Neural cell (in vitro differentiated cells): ENCODE measurements around the gene HK2. TPM values are rescaled to one million over a fixed set of nuclear protein-coding genes. Genes with fewer than 3 reads are reported as not detected.
"Not testable (repeated sequence)": the region's sequence is repeated elsewhere in the genome, so short reads cannot be mapped to it uniquely, and the experiment has no call there.

Source experiments
- H2AFZ ChIP-seq: fragments of 200-600, 300-800 bp; sonication (generic), shearing (Covaris generic); 2 replicates; pipeline ENCODE4 v1.6.0; 2014; ENCODE audit warnings: low read depth, mild to moderate bottlenecking, antibody characterized with exemption, low read length, moderate library complexity
- H3F3A ChIP-seq: fragments of 200-600 bp; shearing (Covaris generic); 2 replicates; pipeline ENCODE4 v1.6.1; 2016; ENCODE audit warnings: mild to moderate bottlenecking, moderate library complexity, mixed read lengths, antibody characterized with exemption, low read length; ENCODE audit not compliant: insufficient read depth, poor library complexity, severe bottlenecking
- H3K27ac ChIP-seq: fragments of 200-600, 300-800 bp; sonication (generic), shearing (Covaris generic); 2 replicates; pipeline ENCODE4 v1.5.1; 2014; ENCODE audit warnings: mild to moderate bottlenecking, low read length, moderate library complexity
- H3K27me3 ChIP-seq: fragments of 300-800, 200-600 bp; sonication (generic), shearing (Covaris generic); 2 replicates; pipeline ENCODE4 v1.6.0; 2014; ENCODE audit warnings: mild to moderate bottlenecking, low read depth, low read length, moderate library complexity; ENCODE audit not compliant: insufficient read depth
- H3K36me3 ChIP-seq: fragments of 300-800, 200-600 bp; sonication (generic), shearing (Covaris generic); 2 replicates; pipeline ENCODE4 v1.5.1; 2014; ENCODE audit warnings: mild to moderate bottlenecking, antibody characterized with exemption, low read length, moderate library complexity; ENCODE audit not compliant: insufficient read depth
- H3K4me2 ChIP-seq: fragments of 300-800, 200-600 bp; sonication (generic), shearing (Covaris generic); 2 replicates; pipeline ENCODE4 v1.6.0; 2014; ENCODE audit warnings: mild to moderate bottlenecking, low read length
- H3K4me3 ChIP-seq: fragments of 300-800, 200-600 bp; sonication (generic), shearing (Covaris generic); 2 replicates; pipeline ENCODE4 v1.5.1; 2014; ENCODE audit warnings: mild to moderate bottlenecking, low read length, moderate library complexity
- H3K79me2 ChIP-seq: fragments of 200-600 bp; shearing (Covaris generic); replicated peaks from 2 replicates; pipeline ENCODE4 v1.6.0; 2014; ENCODE audit warnings: mild to moderate bottlenecking, low read length, moderate library complexity; ENCODE audit not compliant: insufficient read depth
- H3K9ac ChIP-seq: fragments of 300-800, 200-600 bp; sonication (generic), shearing (Covaris generic); 2 replicates; pipeline ENCODE4 v1.6.1; 2016; ENCODE audit warnings: mild to moderate bottlenecking, low read length, mixed read lengths
- H3K9me2 ChIP-seq: fragments of 200-600 bp; shearing (Covaris generic); 2 replicates; pipeline ENCODE4 v1.6.1; 2016; ENCODE audit warnings: mild to moderate bottlenecking, low read length, mixed read lengths; ENCODE audit not compliant: insufficient read depth
- H3K9me3 ChIP-seq: fragments of 200-600, 300-800 bp; sonication (generic), shearing (Covaris generic); 2 replicates; pipeline ENCODE4 v1.6.1; 2016; ENCODE audit warnings: mild to moderate bottlenecking, mixed run types, low read length, moderate library complexity, mixed read lengths
- H4K20me1 ChIP-seq: fragments of 200-600 bp; shearing (Covaris generic); 2 replicates; pipeline ENCODE4 v1.6.1; 2016; ENCODE audit warnings: mild to moderate bottlenecking, mixed run types; ENCODE audit not compliant: insufficient read depth
- EP300 ChIP-seq: fragments of 450-650 bp; conservative IDR thresholded peaks from 2 replicates; pipeline ENCODE4 v1.6.1; 2014; ENCODE audit warnings: antibody characterized with exemption, mild to moderate bottlenecking, moderate library complexity; ENCODE audit not compliant: poor library complexity, severe bottlenecking
- EZH2 ChIP-seq: fragments of 200-600, 300-800 bp; shearing (Covaris generic), sonication (generic); IDR thresholded peaks from 2 replicates; pipeline ENCODE4 v1.6.1; 2014; ENCODE audit warnings: antibody characterized with exemption, low read length, borderline replicate concordance, mild to moderate bottlenecking; ENCODE audit not compliant: insufficient read depth, poor library complexity, severe bottlenecking
- POLR2AphosphoS5 ChIP-seq: IDR thresholded peaks from 2 replicates; pipeline ENCODE4 v1.6.1; 2012
- RAD21 ChIP-seq: fragments of 450-650 bp; conservative IDR thresholded peaks from 2 replicates; pipeline ENCODE4 v1.6.1; 2014; ENCODE audit warnings: antibody characterized with exemption, mild to moderate bottlenecking, moderate library complexity
- SMC3 ChIP-seq: fragments of 450-650 bp; conservative IDR thresholded peaks from 2 replicates; pipeline ENCODE4 v1.6.1; 2014; ENCODE audit warnings: antibody characterized with exemption, mild to moderate bottlenecking, moderate library complexity; ENCODE audit not compliant: poor library complexity
- polyA plus RNA-seq: library from polyadenylated mRNA; depleted of rRNA; stranded (reverse); fragments of >200 nt; gene quantifications from 2 replicates; pipeline ENCODE4 v1.2.3, GENCODE V29; 2014
- TF ChIP-seq, protein P1 (sequence below): fragments of 450-650 bp; IDR thresholded peaks from 2 replicates; pipeline ENCODE4 v1.5.1; 2014; ENCODE audit warnings: antibody characterized with exemption, mild to moderate bottlenecking, moderate library complexity; ENCODE audit not compliant: poor library complexity, severe bottlenecking
- TF ChIP-seq, protein P2 (sequence below): IDR thresholded peaks from 2 replicates; pipeline ENCODE4 v1.6.1; 2012; ENCODE audit warnings: borderline replicate concordance

The HK2 gene
- polyA plus RNA-seq, 1 donor from 2014 or later = 0.47 TPM

DNA sequence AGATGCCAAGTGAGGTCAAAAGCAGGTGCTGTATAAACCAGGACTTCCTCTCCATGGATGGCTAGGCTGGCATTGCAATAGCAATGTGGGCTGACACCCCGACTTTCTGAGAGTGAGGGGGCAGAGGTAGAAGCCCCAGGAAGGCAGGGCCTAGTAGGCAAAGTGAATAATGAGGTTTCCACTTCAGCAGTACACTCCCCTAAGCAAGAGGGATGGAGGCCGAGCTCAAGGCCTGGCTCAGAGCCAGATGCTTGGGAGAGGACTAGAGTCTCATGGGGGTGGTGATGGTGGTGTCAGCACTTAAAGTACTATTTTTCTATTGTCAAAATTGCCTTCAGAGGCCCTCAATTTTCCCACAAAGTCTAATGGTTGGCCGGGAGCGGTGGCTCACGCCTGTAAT, 41.6 kb upstream of the HK2 start:
- H3K9me3 ChIP-seq = no peaks in the 10 kb centered on the region
- no peaks in the 10 kb centered on the region for H4K20me1 ChIP-seq
- no peak overlapping the region for H3K4me3 ChIP-seq
- H3K4me2 ChIP-seq = no peak overlapping the region
- no peak overlapping the region for H3K9ac ChIP-seq
- H3K27ac ChIP-seq = no peak overlapping the region
- H2AFZ ChIP-seq = no peak overlapping the region
- H3F3A ChIP-seq = no peaks in the 10 kb centered on the region
- H3K27me3 ChIP-seq = no peaks in the 10 kb centered on the region
- no peaks in the 10 kb centered on the region for H3K36me3 ChIP-seq
- no peaks in the 10 kb centered on the region for H3K9me2 ChIP-seq
- no peaks in the 10 kb centered on the region for H3K79me2 ChIP-seq
- TF ChIP-seq POLR2AphosphoS5 = no peak
- TF ChIP-seq, protein P1, sequence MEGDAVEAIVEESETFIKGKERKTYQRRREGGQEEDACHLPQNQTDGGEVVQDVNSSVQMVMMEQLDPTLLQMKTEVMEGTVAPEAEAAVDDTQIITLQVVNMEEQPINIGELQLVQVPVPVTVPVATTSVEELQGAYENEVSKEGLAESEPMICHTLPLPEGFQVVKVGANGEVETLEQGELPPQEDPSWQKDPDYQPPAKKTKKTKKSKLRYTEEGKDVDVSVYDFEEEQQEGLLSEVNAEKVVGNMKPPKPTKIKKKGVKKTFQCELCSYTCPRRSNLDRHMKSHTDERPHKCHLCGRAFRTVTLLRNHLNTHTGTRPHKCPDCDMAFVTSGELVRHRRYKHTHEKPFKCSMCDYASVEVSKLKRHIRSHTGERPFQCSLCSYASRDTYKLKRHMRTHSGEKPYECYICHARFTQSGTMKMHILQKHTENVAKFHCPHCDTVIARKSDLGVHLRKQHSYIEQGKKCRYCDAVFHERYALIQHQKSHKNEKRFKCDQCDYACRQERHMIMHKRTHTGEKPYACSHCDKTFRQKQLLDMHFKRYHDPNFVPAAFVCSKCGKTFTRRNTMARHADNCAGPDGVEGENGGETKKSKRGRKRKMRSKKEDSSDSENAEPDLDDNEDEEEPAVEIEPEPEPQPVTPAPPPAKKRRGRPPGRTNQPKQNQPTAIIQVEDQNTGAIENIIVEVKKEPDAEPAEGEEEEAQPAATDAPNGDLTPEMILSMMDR = no peak

GRCh38 chr2:74794878-74795277, 39.0 kb upstream of the HK2 start:
- not testable (repeated sequence) for H3K9me3 ChIP-seq, H3K9me2 ChIP-seq, H3K27ac ChIP-seq, H3K9ac ChIP-seq, H2AFZ ChIP-seq, H3K4me2 ChIP-seq, H3F3A ChIP-seq, H3K4me3 ChIP-seq, H3K79me2 ChIP-seq, H3K27me3 ChIP-seq, H3K36me3 ChIP-seq, H4K20me1 ChIP-seq

DNA sequence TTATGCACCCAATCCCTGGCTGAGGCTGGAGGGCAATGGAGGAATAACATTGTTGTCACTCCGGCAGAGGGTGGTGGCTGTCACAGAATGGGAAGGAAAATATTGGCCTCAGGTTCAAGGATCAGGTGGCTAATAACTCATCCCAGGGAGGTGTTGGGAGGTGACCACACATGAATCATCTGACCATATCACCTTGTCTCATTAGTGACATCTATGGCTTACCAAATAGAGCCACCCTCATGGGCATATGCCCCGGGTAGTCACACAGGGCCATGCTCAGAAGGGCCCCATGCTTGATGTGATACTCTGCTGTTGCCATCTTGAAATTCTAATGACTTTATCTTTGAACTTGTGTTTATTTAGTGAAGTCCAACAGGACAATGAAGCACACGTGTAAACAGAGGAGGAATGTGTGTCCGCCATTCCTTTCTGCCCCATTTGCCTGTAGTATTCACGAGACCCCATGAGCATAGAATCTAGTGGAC, 27.5 kb upstream of the HK2 start:
- no peak for TF ChIP-seq SMC3
- no peak for TF ChIP-seq EP300
- TF ChIP-seq EZH2 = no peak
- TF ChIP-seq, protein P2, sequence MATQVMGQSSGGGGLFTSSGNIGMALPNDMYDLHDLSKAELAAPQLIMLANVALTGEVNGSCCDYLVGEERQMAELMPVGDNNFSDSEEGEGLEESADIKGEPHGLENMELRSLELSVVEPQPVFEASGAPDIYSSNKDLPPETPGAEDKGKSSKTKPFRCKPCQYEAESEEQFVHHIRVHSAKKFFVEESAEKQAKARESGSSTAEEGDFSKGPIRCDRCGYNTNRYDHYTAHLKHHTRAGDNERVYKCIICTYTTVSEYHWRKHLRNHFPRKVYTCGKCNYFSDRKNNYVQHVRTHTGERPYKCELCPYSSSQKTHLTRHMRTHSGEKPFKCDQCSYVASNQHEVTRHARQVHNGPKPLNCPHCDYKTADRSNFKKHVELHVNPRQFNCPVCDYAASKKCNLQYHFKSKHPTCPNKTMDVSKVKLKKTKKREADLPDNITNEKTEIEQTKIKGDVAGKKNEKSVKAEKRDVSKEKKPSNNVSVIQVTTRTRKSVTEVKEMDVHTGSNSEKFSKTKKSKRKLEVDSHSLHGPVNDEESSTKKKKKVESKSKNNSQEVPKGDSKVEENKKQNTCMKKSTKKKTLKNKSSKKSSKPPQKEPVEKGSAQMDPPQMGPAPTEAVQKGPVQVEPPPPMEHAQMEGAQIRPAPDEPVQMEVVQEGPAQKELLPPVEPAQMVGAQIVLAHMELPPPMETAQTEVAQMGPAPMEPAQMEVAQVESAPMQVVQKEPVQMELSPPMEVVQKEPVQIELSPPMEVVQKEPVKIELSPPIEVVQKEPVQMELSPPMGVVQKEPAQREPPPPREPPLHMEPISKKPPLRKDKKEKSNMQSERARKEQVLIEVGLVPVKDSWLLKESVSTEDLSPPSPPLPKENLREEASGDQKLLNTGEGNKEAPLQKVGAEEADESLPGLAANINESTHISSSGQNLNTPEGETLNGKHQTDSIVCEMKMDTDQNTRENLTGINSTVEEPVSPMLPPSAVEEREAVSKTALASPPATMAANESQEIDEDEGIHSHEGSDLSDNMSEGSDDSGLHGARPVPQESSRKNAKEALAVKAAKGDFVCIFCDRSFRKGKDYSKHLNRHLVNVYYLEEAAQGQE = no peak
- TF ChIP-seq RAD21 = no peak
- Histone ChIP-seq H3K9me3 (no peaks in the 10 kb centered on the region), H2AFZ (no peak overlapping the region), H3K27me3 (no peaks in the 10 kb centered on the region), H3K36me3 (no peaks in the 10 kb centered on the region), H3K4me2 (no peak overlapping the region), H3K79me2 (no peaks in the 10 kb centered on the region), H3K4me3 (no peak overlapping the region), H3F3A (no peaks in the 10 kb centered on the region), H4K20me1 (no peaks in the 10 kb centered on the region), H3K9me2 (no peaks in the 10 kb centered on the region), H3K27ac (no peak overlapping the region), H3K9ac (no peak overlapping the region)
